OCI-LY7 (cell line): ENCODE measurements around the gene SEC22A. TPM values are rescaled to one million over a fixed set of nuclear protein-coding genes. Genes with fewer than 3 reads are reported as not detected.

ENCODE experiments used
- BruUV-seq: library from RNA; stranded (reverse); fragments of 400-500 nt; replicated peaks from 2 replicates; lab custom pipeline; 2021; lab: Mats Ljungman, UMichigan
- CTCF ChIA-PET: fragments of 300-600 bp; sonication (Branson Sonifier 250); formaldehyde crosslinking; loops from one replicate; lab custom pipeline; 2022; ENCODE audit warnings: antibody characterized with exemption; ENCODE audit not compliant: unreplicated experiment; lab: Charles Lee
- POLR2A ChIA-PET: fragments of 300-600 bp; sonication (Branson Sonifier 250); formaldehyde crosslinking; loops from one replicate; lab custom pipeline; 2022; ENCODE audit warnings: antibody characterized with exemption; lab: Charles Lee
- DNase-seq: peaks from one replicate; pipeline ENCODE4 v3.0.0-alpha.2; 2015; ENCODE audit warnings: low spot score
- H2AFZ ChIP-seq: fragments of 200-600 bp; sonication (generic), shearing (Covaris generic); 2 replicates; pipeline ENCODE4 v1.6.1; 2014; ENCODE audit warnings: mild to moderate bottlenecking, antibody characterized with exemption, low read length, moderate library complexity
- H3K27ac ChIP-seq: fragments of 200-600 bp; sonication (generic); 2 replicates; pipeline ENCODE4 v1.5.1; 2014; ENCODE audit warnings: mixed run types, low read depth, mild to moderate bottlenecking, moderate library complexity, low read length, inconsistent platforms; ENCODE audit not compliant: poor library complexity, severe bottlenecking
- H3K36me3 ChIP-seq: fragments of 200-600 bp; sonication (generic); 2 replicates; pipeline ENCODE4 v1.6.1; 2014; ENCODE audit warnings: mild to moderate bottlenecking, antibody characterized with exemption, low read length, moderate library complexity, mixed read lengths; ENCODE audit not compliant: insufficient read depth
- H3K4me1 ChIP-seq: fragments of 200-600 bp; sonication (generic); 2 replicates; pipeline ENCODE4 v1.5.1; 2014; ENCODE audit warnings: mild to moderate bottlenecking, low read length; ENCODE audit not compliant: insufficient read depth, poor library complexity, severe bottlenecking
- H3K4me2 ChIP-seq: fragments of 200-600 bp; sonication (generic); 2 replicates; pipeline ENCODE4 v1.6.1; 2014; ENCODE audit warnings: mild to moderate bottlenecking, low read length
- H3K4me3 ChIP-seq: fragments of 200-600 bp; sonication (generic); 2 replicates; pipeline ENCODE4 v1.5.1; 2014; ENCODE audit warnings: mild to moderate bottlenecking, low read depth, low read length; ENCODE audit not compliant: poor library complexity, severe bottlenecking
- H3K79me2 ChIP-seq: fragments of 200-600 bp; sonication (generic); 2 replicates; pipeline ENCODE4 v1.6.1; 2016; ENCODE audit warnings: low read depth, mild to moderate bottlenecking, low read length, moderate library complexity, mixed read lengths; ENCODE audit not compliant: insufficient read depth
- H3K9me2 ChIP-seq: fragments of 200-600 bp; sonication (generic); 2 replicates; pipeline ENCODE4 v1.6.1; 2016; ENCODE audit warnings: mild to moderate bottlenecking, low read length, mixed read lengths; ENCODE audit not compliant: insufficient read depth
- H3K9me3 ChIP-seq: fragments of 200-600 bp; sonication (generic); 2 replicates; pipeline ENCODE4 v1.6.1; 2014; ENCODE audit warnings: mild to moderate bottlenecking, mixed run types, low read length, mixed read lengths
- H4K20me1 ChIP-seq: fragments of 200-600 bp; sonication (generic); 2 replicates; pipeline ENCODE4 v1.6.1; 2014; ENCODE audit warnings: mild to moderate bottlenecking, antibody characterized with exemption, low read length, moderate library complexity, mixed read lengths; ENCODE audit not compliant: insufficient read depth
- EZH2phosphoT487 ChIP-seq: fragments of 200-600 bp; sonication (generic); IDR thresholded peaks from 2 replicates; pipeline ENCODE4 v1.6.1; 2018; ENCODE audit warnings: low read depth, borderline replicate concordance, mild to moderate bottlenecking, mixed run types, antibody characterized with exemption, low read length, moderate library complexity, mixed read lengths
- intact Hi-C: fragments of 100-400 bp; cut with micrococcal nuclease; formaldehyde crosslinking; loops from one replicate; pipeline ENCODE4 v1.10.0; 2022; ENCODE audit not compliant: unreplicated experiment
- total RNA-seq, 2 experiments: library from RNA; depleted of rRNA in 1 of 2; stranded (reverse); fragments of >200 nt in 1 of 2; shearing (Covaris generic) in 1 of 2; gene quantifications; 2 replicates each; pipeline ENCODE4 v1.2.3, GENCODE V29; 2014 to 2022
- TF ChIP-seq, protein P1 (sequence below): fragments of 200-600 bp; sonication (generic); conservative IDR thresholded peaks from 2 replicates; pipeline ENCODE4 v1.5.1; 2014; ENCODE audit warnings: mild to moderate bottlenecking, antibody characterized with exemption, low read length, moderate library complexity, mixed read lengths

Gene SEC22A
- total RNA-seq, 2 experiments from 2014 or later: 22.0 to 24.5 TPM

DNA sequence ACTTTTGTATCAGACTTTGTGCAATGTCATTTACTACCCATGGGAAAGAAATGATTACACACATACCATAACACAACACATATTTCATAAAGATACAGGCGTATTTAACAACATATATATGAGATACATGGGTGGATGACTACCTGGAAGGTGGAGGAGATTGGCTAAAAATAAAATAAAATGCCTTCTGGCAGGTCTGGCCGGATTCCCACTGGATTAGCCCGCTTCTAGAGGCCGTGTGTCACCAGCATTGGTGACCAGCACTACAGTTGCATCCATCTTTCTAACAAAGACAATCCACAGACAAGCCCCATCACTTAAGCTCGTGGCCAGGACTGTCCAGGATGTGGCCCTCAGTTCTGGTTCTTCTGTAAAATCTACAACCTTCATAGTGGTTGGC lies 21.0 kb upstream of the SEC22A start:
- no peak for TF ChIP-seq EZH2phosphoT487
- TF ChIP-seq, protein P1, sequence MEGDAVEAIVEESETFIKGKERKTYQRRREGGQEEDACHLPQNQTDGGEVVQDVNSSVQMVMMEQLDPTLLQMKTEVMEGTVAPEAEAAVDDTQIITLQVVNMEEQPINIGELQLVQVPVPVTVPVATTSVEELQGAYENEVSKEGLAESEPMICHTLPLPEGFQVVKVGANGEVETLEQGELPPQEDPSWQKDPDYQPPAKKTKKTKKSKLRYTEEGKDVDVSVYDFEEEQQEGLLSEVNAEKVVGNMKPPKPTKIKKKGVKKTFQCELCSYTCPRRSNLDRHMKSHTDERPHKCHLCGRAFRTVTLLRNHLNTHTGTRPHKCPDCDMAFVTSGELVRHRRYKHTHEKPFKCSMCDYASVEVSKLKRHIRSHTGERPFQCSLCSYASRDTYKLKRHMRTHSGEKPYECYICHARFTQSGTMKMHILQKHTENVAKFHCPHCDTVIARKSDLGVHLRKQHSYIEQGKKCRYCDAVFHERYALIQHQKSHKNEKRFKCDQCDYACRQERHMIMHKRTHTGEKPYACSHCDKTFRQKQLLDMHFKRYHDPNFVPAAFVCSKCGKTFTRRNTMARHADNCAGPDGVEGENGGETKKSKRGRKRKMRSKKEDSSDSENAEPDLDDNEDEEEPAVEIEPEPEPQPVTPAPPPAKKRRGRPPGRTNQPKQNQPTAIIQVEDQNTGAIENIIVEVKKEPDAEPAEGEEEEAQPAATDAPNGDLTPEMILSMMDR: no peak
- CTCF ChIA-PET: no interaction called here
- Histone ChIP-seq H3K4me3 (no peak overlapping the region), H3K4me1 (no peaks in the 10 kb centered on the region), H3K27ac (no peak overlapping the region), H2AFZ (no peak overlapping the region), H3K36me3 (no peaks in the 10 kb centered on the region), H3K4me2 (no peak overlapping the region), H3K9me3 (no peaks in the 10 kb centered on the region), H3K9me2 (no peaks in the 10 kb centered on the region), H3K79me2 (no peaks in the 10 kb centered on the region), H4K20me1 (no peaks in the 10 kb centered on the region)
- intact Hi-C loops: no loop called here
- BruUV-seq: no TSS peak
- no peak for DNase-seq
- POLR2A ChIA-PET: no interaction called here

DNA sequence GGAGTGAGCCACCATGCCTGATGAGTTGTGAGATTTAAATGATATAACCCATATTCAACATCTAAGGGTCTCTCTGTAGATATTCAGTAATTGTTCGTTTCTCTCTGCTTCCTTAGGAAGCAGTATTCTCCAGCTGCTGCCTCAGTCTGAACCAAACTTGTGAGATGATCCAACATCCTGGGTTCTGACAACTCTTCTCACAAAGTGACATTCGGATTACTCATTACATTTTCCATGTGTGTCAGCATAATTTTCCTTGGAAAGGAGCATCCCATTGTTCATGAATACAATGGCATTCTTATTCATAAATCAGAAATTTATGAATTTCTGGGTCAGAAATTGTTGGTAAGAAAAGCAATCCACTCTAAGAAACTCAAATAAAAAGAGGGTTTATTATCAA lies 15.0 kb upstream of the SEC22A start:
- Histone ChIP-seq H3K4me3 (no peak overlapping the region), H3K36me3 (no peaks in the 10 kb centered on the region), H3K4me1 (no peaks in the 10 kb centered on the region), H3K9me2 (no peaks in the 10 kb centered on the region), H3K27ac (no peak overlapping the region), H2AFZ (no peak overlapping the region), H4K20me1 (no peaks in the 10 kb centered on the region), H3K79me2 (no peaks in the 10 kb centered on the region), H3K4me2 (no peak overlapping the region), H3K9me3 (no peaks in the 10 kb centered on the region)
- TF ChIP-seq, protein P1: no peak
- no peak for TF ChIP-seq EZH2phosphoT487
- no peak for DNase-seq
- POLR2A ChIA-PET: no interaction called here
- BruUV-seq: no TSS peak
- intact Hi-C loops: no loop called here
- CTCF ChIA-PET: no interaction called here

DNA sequence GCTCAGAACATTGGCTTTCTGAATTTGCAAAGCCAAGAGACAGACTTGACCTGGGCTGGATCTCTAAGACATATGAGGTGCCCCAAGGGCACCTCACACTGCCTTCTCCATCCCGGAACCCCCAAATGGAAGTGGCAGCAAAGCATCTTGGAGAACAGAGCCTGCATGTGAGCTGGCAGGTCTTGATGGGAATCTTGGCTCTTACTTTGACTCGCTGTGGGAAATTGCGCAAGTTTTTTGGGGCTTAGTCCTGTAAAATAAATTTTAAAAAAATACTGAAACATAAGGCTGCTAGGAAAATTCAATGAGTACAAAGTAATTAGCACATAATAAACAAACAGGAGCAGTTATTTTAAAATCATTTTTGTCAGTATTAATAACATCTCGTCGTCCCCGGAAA lies 13.7 kb upstream of the SEC22A start:
- no peak for TF ChIP-seq EZH2phosphoT487
- TF ChIP-seq, protein P1: no peak
- ChIA-PET POLR2A (no interaction called here), CTCF (no interaction called here)
- H2AFZ ChIP-seq: no peak overlapping the region
- no peaks in the 10 kb centered on the region for H3K36me3 ChIP-seq
- no peak for DNase-seq
- H3K9me3 ChIP-seq: no peaks in the 10 kb centered on the region
- H3K9me2 ChIP-seq: no peaks in the 10 kb centered on the region
- no peaks in the 10 kb centered on the region for H4K20me1 ChIP-seq
- H3K4me2 ChIP-seq: no peak overlapping the region
- H3K27ac ChIP-seq: no peak overlapping the region
- no peaks in the 10 kb centered on the region for H3K4me1 ChIP-seq
- BruUV-seq: no TSS peak
- intact Hi-C loops: no loop called here
- H3K4me3 ChIP-seq: no peak overlapping the region
- H3K79me2 ChIP-seq: no peaks in the 10 kb centered on the region
